HG03432 (cell line): ENCODE measurements around the gene TBCD.
"Not testable (repeated sequence)": the region's sequence is repeated elsewhere in the genome, so short reads cannot be mapped to it uniquely, and the experiment has no call there.

Experiments used
- ATAC-seq: cut with Tn5 transposase; IDR thresholded peaks from one replicate; pipeline ENCODE4 v1.9.1; 2021; ENCODE audit warnings: mild to moderate bottlenecking, moderate library complexity; ENCODE audit not compliant: unreplicated experiment

TBCD gene

DNA sequence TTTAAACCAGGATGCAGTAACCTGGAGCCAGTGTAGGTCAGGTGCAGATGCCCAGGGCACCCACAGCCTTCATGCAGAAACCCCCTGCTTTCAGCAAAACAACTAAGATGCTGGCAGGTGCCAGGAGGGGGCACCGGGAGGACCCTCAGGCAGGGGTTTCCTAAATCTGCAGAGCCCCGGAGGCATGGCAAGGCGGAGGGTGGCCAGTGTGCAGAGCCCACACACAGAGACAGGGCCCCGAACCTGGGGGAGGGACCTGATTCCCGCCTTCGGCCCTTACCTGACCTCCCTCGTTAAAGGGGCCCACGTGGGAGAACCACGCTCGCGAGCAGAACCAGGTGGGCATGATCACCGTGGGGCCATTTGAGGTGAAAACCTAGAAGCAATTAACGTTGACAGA lies 213.5 kb downstream of the TBCD start:
- no peak for ATAC-seq

GRCh38 chr17:82966415-82966814 lies 214.6 kb downstream of the TBCD start:
- no peak for ATAC-seq

DNA sequence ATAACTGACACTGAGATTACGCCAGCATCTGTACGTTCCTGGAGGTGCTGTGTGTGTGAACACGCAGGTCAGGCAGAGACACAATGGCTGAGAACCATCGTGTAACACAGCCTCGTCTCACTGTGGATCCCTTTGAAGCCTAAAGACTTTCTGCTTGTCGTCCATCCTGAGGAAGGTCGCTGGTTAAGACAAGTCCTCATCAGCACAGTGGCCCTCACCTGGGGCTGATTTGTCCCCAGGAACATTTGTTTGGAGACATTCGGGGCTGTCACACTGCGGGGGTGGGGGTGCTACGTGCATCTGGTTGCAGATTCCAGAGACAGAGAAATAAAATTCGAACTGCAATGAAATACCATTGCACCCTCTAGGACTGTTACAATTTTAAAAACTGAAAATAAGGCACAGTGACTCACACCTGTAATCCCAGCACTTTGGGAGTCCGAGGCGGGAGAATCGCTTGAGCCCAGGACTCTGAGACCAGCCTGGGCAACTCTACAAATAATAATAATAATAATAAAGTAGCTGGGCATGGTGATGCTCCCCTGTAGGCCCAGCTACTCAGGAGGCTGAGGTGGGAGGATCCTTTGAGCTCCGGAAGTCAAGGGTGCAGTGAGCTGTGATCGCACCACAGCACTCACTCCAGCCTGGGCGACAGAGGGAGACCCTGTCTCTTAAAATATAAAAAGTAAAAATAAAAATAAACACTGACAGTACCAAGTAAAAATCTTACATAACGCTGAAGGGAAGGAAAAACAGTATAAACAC lies 215.6 kb downstream of the TBCD start:
- ATAC-seq, result no peak

GRCh38 chr17:82968033-82968841 lies 216.4 kb downstream of the TBCD start:
- not testable (repeated sequence) for ATAC-seq

- no peak for ATAC-seq
These were observed 218.2 kb downstream of the TBCD start for GRCh38 chr17:82970067-82970466.

- no peak for ATAC-seq
These were observed 219.1 kb downstream of the TBCD start for GRCh38 chr17:82970818-82971590.

GRCh38 chr17:82972836-82973372 lies 221.0 kb downstream of the TBCD start:
- no peak for ATAC-seq

DNA sequence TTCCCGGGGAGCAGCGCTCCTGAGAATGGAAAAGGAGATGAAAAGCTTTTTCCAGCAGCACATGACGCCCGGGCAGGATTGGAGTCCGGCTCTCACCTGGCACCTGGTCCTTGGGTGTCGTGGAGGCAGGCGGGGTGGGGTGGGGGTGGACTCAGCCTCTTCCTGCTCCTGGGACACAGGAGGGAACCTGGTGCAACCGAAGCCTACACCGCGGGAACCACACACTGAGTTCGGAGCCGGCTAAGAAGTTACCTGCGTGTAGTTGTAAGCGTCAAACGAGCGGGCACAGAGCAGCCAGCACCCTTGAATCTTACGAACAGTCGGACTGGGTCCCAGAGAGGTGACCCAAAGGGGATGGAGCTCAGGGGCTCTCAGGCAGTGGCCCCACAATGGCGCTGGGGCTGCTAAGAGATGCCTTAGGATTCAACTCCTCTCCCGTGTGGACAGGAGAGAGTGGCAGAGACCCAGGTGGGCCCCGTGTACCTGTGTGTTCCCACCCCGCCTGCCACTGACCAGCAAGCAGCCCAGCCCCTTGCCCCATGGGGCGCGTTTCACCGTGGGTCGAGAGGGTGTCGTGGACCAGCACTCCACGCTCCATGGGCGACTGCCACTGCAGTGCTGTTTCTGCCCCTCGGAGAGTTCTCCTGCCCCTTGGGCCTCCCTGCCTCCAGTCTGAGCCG lies 221.7 kb downstream of the TBCD start:
- ATAC-seq, result no peak

- no peak for ATAC-seq
These were observed 222.5 kb downstream of the TBCD start for GRCh38 chr17:82974136-82974952.

GRCh38 chr17:82976982-82977488 lies 225.2 kb downstream of the TBCD start:
- no peak for ATAC-seq

- ATAC-seq, result no peak
These were observed 225.7 kb downstream of the TBCD start for GRCh38 chr17:82977606-82978005.

DNA sequence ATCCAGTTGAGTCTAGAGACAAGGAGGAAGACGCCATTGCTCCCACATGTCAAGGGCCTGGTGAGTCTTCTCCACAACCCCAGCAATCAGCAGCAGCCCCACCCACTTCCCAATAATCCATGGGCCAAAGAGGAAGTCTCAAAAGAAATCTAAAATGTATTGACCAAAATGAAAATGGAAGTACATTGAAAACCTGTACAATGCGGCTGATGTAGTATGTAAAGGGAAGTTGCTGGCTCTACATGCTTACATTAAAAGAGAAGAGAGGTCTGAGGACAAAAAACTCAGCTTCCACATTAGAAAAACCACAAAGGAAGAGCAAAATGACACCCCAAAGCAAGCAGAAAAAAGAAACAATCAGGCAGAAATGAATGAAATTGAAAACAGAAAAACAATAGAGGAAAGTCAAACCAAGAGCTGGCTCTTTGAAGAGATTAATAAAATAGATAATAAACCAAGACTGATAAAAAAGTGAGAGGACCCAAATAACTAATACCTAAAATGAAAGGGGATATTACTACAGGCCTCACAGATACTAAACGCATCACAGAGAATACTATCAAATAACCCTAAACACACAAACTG lies 227.0 kb downstream of the TBCD start:
- no peak for ATAC-seq

- no peak for ATAC-seq
These were observed 227.9 kb downstream of the TBCD start for GRCh38 chr17:82979718-82980117.

DNA sequence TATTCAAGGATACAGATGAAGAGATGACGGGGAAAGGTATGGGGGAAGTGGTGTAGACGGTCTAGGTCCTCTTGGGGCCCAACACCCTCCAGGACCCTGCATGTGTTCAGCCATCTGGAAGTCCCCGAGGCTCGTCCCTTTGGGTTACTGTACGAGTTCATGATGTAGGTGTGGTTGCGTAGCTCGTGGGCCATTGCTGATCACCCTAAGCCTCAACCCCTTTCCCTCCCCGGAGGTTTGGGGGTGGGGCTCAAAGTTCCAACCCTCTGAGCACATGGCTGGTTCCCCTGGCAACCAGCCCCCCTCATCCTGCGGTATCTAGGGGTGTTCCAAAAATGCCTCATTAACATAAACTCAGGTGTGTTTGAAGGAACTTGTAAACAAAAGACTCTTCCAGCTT lies 228.8 kb downstream of the TBCD start:
- ATAC-seq, result no peak

GRCh38 chr17:82981141-82981730 lies 229.4 kb downstream of the TBCD start:
- ATAC-seq, result no peak

GRCh38 chr17:82983510-82984248 lies 231.8 kb downstream of the TBCD start:
- ATAC-seq, result no peak

GRCh38 chr17:82984249-82984617 lies 232.4 kb downstream of the TBCD start:
- not testable (repeated sequence) for ATAC-seq

DNA sequence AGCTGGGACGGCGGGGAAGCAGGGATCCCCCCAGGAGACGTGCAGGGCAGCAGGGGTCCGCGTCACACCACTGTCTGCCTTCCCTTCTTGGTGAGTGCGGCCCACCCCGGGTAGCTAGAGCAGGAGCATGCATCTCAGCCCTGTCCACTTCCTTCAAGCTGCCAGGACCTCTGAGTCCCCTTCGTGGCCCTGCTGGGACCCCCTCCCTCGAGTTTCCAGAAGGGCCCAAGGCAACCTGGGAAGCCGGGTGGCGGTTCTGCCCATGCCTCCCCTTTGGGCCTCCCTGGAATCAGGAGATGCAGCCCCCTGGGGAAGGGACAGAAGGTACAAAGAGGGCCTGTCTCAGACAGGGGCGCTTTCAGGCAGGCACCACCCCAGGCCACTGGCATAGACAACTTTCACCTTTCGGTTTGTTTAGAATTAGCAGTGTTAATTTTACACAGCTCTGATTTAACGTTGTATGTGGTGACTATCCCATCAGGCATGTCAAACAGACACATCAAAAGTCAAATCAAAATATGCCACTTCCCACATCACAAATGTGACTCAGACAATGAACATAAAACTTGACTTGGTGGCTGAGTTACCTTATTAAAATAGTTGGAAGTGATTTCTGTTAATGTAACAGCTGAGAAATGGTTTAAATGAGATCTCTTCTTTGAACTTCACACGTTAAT lies 233.0 kb downstream of the TBCD start:
- ATAC-seq, result no peak
